T-cell (primary cell): ENCODE results near the gene ASCC1. TPM values are rescaled to one million over a fixed set of nuclear protein-coding genes. Genes with fewer than 3 reads are reported as not detected.
"Not testable (repeated sequence)": the region's sequence is repeated elsewhere in the genome, so short reads cannot be mapped to it uniquely, and the experiment has no call there.

Experiments
- ATAC-seq, 4 experiments: fragments of 200-7000 bp in 3 of 4; fragments of 150-1000 bp in 1 of 4; cut with Tn5 transposase; replicated peaks in 1 of 4; 1 replicate in 3 of 4; 2 replicates in 1 of 4; pipeline ENCODE4 v1.10.0; 2021; ENCODE audit warnings: moderate library complexity in 3 of 4, mild to moderate bottlenecking in 2 of 4, moderate number of reproducible peaks in 1 of 4
- CTCF ChIA-PET, 2 donors: fragments of 300-600 bp; sonication (Branson Sonifier 250); formaldehyde crosslinking; loops; one replicate each; lab custom pipeline; 2022; ENCODE audit warnings: antibody characterized with exemption in 2 of 2; lab: Charles Lee
- POLR2A ChIA-PET, 2 donors: fragments of 300-600 bp; sonication (Branson Sonifier 250); formaldehyde crosslinking; loops; one replicate each; lab custom pipeline; 2022; ENCODE audit warnings: antibody characterized with exemption in 2 of 2; lab: Charles Lee
- DNase-seq, 35 experiments: peaks; one replicate each; pipeline versions ENCODE4 v3.0.0 to v3.0.0-alpha.2; 2013 to 2023
- H3K27ac ChIP-seq: one replicate; pipeline ENCODE4 v1.5.1; 2013; ENCODE audit warnings: low read length
- H3K27me3 ChIP-seq, 2 experiments: replicated peaks in 1 of 2; 1 replicate in 1 of 2; 2 replicates in 1 of 2; pipeline versions ENCODE4 v1.6.1 to v1.7.0; 2013; ENCODE audit warnings: low read length in 1 of 2, mixed read lengths in 1 of 2; ENCODE audit not compliant: control insufficient read depth in 2 of 2, insufficient read depth in 2 of 2; ENCODE audit errors: extremely low read depth in 1 of 2
- H3K36me3 ChIP-seq, 2 donors: 1 replicate in 1 of 2; 2 replicates in 1 of 2; pipeline versions ENCODE4 v1.6.1 to v1.7.0; 2013; ENCODE audit warnings: low read length in 1 of 2; ENCODE audit not compliant: control insufficient read depth in 2 of 2, insufficient read depth in 1 of 2; ENCODE audit errors: extremely low read depth in 1 of 2
- H3K4me1 ChIP-seq, 2 experiments: 1 replicate in 1 of 2; 2 replicates in 1 of 2; pipeline versions ENCODE4 v1.6.1 to v1.7.0; 2013; ENCODE audit warnings: low read length in 2 of 2, mixed read lengths in 1 of 2; ENCODE audit not compliant: insufficient read depth in 2 of 2, control insufficient read depth in 1 of 2; ENCODE audit errors: extremely low read depth in 1 of 2
- H3K4me3 ChIP-seq, 2 donors: 1 replicate in 1 of 2; 2 replicates in 1 of 2; pipeline versions ENCODE4 v1.5.1 to v1.7.0; 2013; ENCODE audit warnings: mild to moderate bottlenecking in 2 of 2, low read length in 1 of 2, moderate library complexity in 1 of 2; ENCODE audit not compliant: control insufficient read depth in 1 of 2; ENCODE audit errors: extremely low read depth in 1 of 2
- H3K9me3 ChIP-seq: 2 replicates; pipeline ENCODE4 v1.7.0; 2013
- H3K27ac Mint-ChIP-seq, 2 donors: one replicate each; pipeline ENCODE4 v1.8.0; 2020 to 2021; ENCODE audit warnings: mild to moderate bottlenecking in 2 of 2, mixed read lengths in 2 of 2
- H3K27me3 Mint-ChIP-seq, 2 donors: one replicate each; pipeline ENCODE4 v1.8.0; 2021 to 2022; ENCODE audit warnings: mixed read lengths in 2 of 2
- H3K36me3 Mint-ChIP-seq: one replicate; pipeline ENCODE4 v1.8.0; 2021; ENCODE audit warnings: mixed read lengths
- H3K4me1 Mint-ChIP-seq, 3 donors: one replicate each; pipeline ENCODE4 v1.8.0; 2020 to 2022; ENCODE audit warnings: mixed read lengths in 3 of 3, mild to moderate bottlenecking in 1 of 3
- H3K4me3 Mint-ChIP-seq, 3 donors: one replicate each; pipeline ENCODE4 v1.8.0; 2020 to 2022; ENCODE audit warnings: mild to moderate bottlenecking in 3 of 3, mixed read lengths in 3 of 3, moderate library complexity in 3 of 3
- H3K9me3 Mint-ChIP-seq, 3 donors: one replicate each; pipeline ENCODE4 v1.8.0; 2020 to 2022; ENCODE audit warnings: mixed read lengths in 3 of 3
- WGBS: methylation state at CpG from one replicate; pipeline ENCODE4 v1.1.5; 2013; ENCODE audit warnings: missing lambda C conversion rate; ENCODE audit not compliant: insufficient coverage; 5-methylcytosine and 5-hydroxymethylcytosine counted together
- total RNA-seq, 35 experiments: library from RNA in 6 of 35; stranded (reverse) in 6 of 35; fragments of 120-200 nt in 1 of 35; gene quantifications; one replicate each; pipeline versions ENCODE4 v1.2.1 to v1.2.4 and lab custom pipeline; 2013 to 2026

Gene ASCC1
- total RNA-seq, 5 donors from 2014 or later (not counting 1 experiment from before 2014, with no cell fraction given), result 15.7 to 24.1 (median 21.7) TPM

GRCh38 chr10:72228318-72228751 is 12.3 kb upstream of the ASCC1 start:
- H3K27ac ChIP-seq, result peak overlapping the region; percentile 20
- no peaks in the 10 kb centered on the region for H3K27me3 Mint-ChIP-seq
- ATAC-seq (no peak), DNase-seq (no peak)
- H3K9me3 Mint-ChIP-seq, result no peaks in the 10 kb centered on the region
- CTCF ChIA-PET, result interaction anchor here (0.6 to 2.1 kb wide), 5 partner anchors 9 to 1142 kb away, joined by 3 to 9 read pairs (median 3); partner anchors contain the start of genes ANAPC16 (in 1 of the 2) and SPOCK2 (in 1 of the 2)
- H3K36me3 Mint-ChIP-seq, result peaks cover 15% of the 10 kb centered on the region
- H3K4me1 ChIP-seq, result peaks cover 16 to 19% of the 10 kb centered on the region in 2 experiments
- H3K4me3 Mint-ChIP-seq, result no peak overlapping the region
- POLR2A ChIA-PET, result interaction anchor here in 1 of 2 donors (0.7 kb wide), 1 partner anchor 126 kb away, joined by 6 read pairs; no protein-coding TSS in a partner anchor
- H3K27me3 ChIP-seq, result no peaks in the 10 kb centered on the region
- no peaks in the 10 kb centered on the region for H3K9me3 ChIP-seq
- no peak overlapping the region for H3K4me3 ChIP-seq
- H3K27ac Mint-ChIP-seq, result peak overlapping the region; percentile 46 to 48
- peaks cover 7 to 54% of the 10 kb centered on the region in 2 donors for H3K36me3 ChIP-seq
- no CpG with 5 or more reads among the region's 2 CpGs for WGBS
- H3K4me1 Mint-ChIP-seq, result peaks cover 51 to 57% (median 55%) of the 10 kb centered on the region in 3 donors

- H3K4me1 ChIP-seq, result peaks cover 19 to 24% of the 10 kb centered on the region in 2 experiments
- H3K36me3 ChIP-seq, result peaks cover 5 to 50% of the 10 kb centered on the region in 2 donors
- no peak overlapping the region for H3K4me3 ChIP-seq
- whole genome bisulfite sequencing, result 92% methylated on average over 4 of the region's 6 CpGs
- Mint-ChIP-seq H3K27ac (peak overlapping the region; percentile 10 to 48), H3K4me1 (peaks cover 55 to 58% (median 57%) of the 10 kb centered on the region in 3 donors), H3K36me3 (peaks cover 11% of the 10 kb centered on the region), H3K4me3 (no peak overlapping the region), H3K9me3 (no peaks in the 10 kb centered on the region), H3K27me3 (no peaks in the 10 kb centered on the region)
- POLR2A ChIA-PET, result no interaction called here
- CTCF ChIA-PET, result interaction anchor here in 1 of 2 donors (0.6 to 1.1 kb wide), 4 partner anchors 12 to 1143 kb away, joined by 3 to 4 read pairs (median 3); partner anchors contain the start of gene ANAPC16
- ATAC-seq (no peak), DNase-seq (no peak)
- no peaks in the 10 kb centered on the region for H3K27me3 ChIP-seq
- no peaks in the 10 kb centered on the region for H3K9me3 ChIP-seq
- H3K27ac ChIP-seq, result peak overlapping the region; percentile 20
Measured at GRCh38 chr10:72227826-72228225, 11.8 kb upstream of the ASCC1 start.

GRCh38 chr10:72226418-72227027 is 10.4 kb upstream of the ASCC1 start:
- POLR2A ChIA-PET, result no interaction called here
- peaks cover 4 to 47% of the 10 kb centered on the region in 2 donors for H3K36me3 ChIP-seq
- no peak overlapping the region for H3K27ac ChIP-seq
- H3K27me3 ChIP-seq, result no peaks in the 10 kb centered on the region
- H3K4me1 ChIP-seq, result peaks cover 19 to 27% of the 10 kb centered on the region in 2 experiments
- Mint-ChIP-seq H3K27ac (peak overlapping the region; percentile 52 to 78), H3K9me3 (no peaks in the 10 kb centered on the region), H3K4me1 (peaks cover 59 to 62% (median 60%) of the 10 kb centered on the region in 3 donors), H3K27me3 (no peaks in the 10 kb centered on the region), H3K4me3 (peak overlapping the region in 1 of 3 donors; percentile 19), H3K36me3 (peaks cover 12% of the 10 kb centered on the region)
- no peak for ATAC-seq
- H3K4me3 ChIP-seq, result no peak overlapping the region
- CTCF ChIA-PET, result interaction anchor here (0.6 to 1.1 kb wide), 5 partner anchors 10 to 99 kb away, joined by 3 to 5 read pairs (median 3); no protein-coding TSS in a partner anchor
- no peaks in the 10 kb centered on the region for H3K9me3 ChIP-seq
- WGBS, result 72% methylated on average over 4 of the region's 6 CpGs
- DNase-seq, result no peak

GRCh38 chr10:72224191-72224590 is 8.1 kb upstream of the ASCC1 start:
- Mint-ChIP-seq H3K4me3 (peak overlapping the region in 1 of 3 donors; percentile 55), H3K36me3 (peaks cover 12% of the 10 kb centered on the region), H3K4me1 (peaks cover 53 to 62% (median 56%) of the 10 kb centered on the region in 3 donors), H3K27ac (peak overlapping the region; percentile 46 to 62)
- not testable (repeated sequence) for ATAC-seq, H3K27ac ChIP-seq, H3K9me3 ChIP-seq, DNase-seq, H3K27me3 ChIP-seq, H3K4me3 ChIP-seq, H3K9me3 Mint-ChIP-seq, H3K27me3 Mint-ChIP-seq
- H3K36me3 ChIP-seq, result peaks cover 4 to 42% of the 10 kb centered on the region in 2 donors
- CTCF ChIA-PET, result interaction anchor here (0.5 to 1.2 kb wide), 7 partner anchors 8 to 782 kb away, joined by 3 to 7 read pairs (median 4); no protein-coding TSS in a partner anchor
- WGBS, result 100% methylated on average over 3 of the region's 6 CpGs
- POLR2A ChIA-PET, result interaction anchor here (0.5 to 0.7 kb wide), 4 partner anchors 14 to 114 kb away, joined by 5 to 10 read pairs (median 6); no protein-coding TSS in a partner anchor
- peaks cover 21 to 40% of the 10 kb centered on the region in 2 experiments for H3K4me1 ChIP-seq

- Mint-ChIP-seq H3K9me3 (no peaks in the 10 kb centered on the region), H3K4me1 (peaks cover 54 to 64% (median 56%) of the 10 kb centered on the region in 3 donors), H3K4me3 (peak overlapping the region in 1 of 3 donors; percentile 55), H3K27ac (peak overlapping the region in 1 of 2 donors; percentile 62), H3K36me3 (peaks cover 12% of the 10 kb centered on the region), H3K27me3 (no peaks in the 10 kb centered on the region)
- WGBS, result no CpG with 5 or more reads among the region's 1 CpG
- ATAC-seq, result no peak
- ChIA-PET POLR2A (interaction anchor here (0.5 to 0.6 kb wide), 3 partner anchors 17 to 114 kb away, joined by 5 to 6 read pairs (median 5); no protein-coding TSS in a partner anchor), CTCF (interaction anchor here (0.5 to 1.2 kb wide), 6 partner anchors 25 to 783 kb away, joined by 3 to 5 read pairs (median 4); no protein-coding TSS in a partner anchor)
- no peak overlapping the region for H3K27ac ChIP-seq
- peaks cover 25 to 43% of the 10 kb centered on the region in 2 experiments for H3K4me1 ChIP-seq
- no peaks in the 10 kb centered on the region for H3K9me3 ChIP-seq
- H3K27me3 ChIP-seq, result no peaks in the 10 kb centered on the region
- H3K4me3 ChIP-seq, result no peak overlapping the region
- peaks cover 4 to 42% of the 10 kb centered on the region in 2 donors for H3K36me3 ChIP-seq
- no peak for DNase-seq
Measured at GRCh38 chr10:72223743-72224101, 7.6 kb upstream of the ASCC1 start.

- Histone ChIP-seq H3K4me1 (peaks cover 34 to 46% of the 10 kb centered on the region in 2 experiments), H3K27me3 (no peaks in the 10 kb centered on the region), H3K27ac (no peak overlapping the region), H3K36me3 (peaks cover 4 to 33% of the 10 kb centered on the region in 2 donors), H3K4me3 (no peak overlapping the region), H3K9me3 (no peaks in the 10 kb centered on the region)
- 100% methylated on average over 1 of the region's 1 CpG for WGBS
- peaks cover 14% of the 10 kb centered on the region for H3K36me3 Mint-ChIP-seq
- peaks cover 43 to 64% (median 53%) of the 10 kb centered on the region in 3 donors for H3K4me1 Mint-ChIP-seq
- ATAC-seq (no peak), DNase-seq (no peak)
- CTCF ChIA-PET, result interaction anchor here (0.6 to 2.1 kb wide), 11 partner anchors 11 to 535 kb away, joined by 3 to 10 read pairs (median 4); no protein-coding TSS in a partner anchor
- POLR2A ChIA-PET, result interaction anchor here (0.5 to 0.7 kb wide), 9 partner anchors 11 to 1989 kb away, joined by 3 to 10 read pairs (median 5); no protein-coding TSS in a partner anchor
- no peak overlapping the region for H3K27ac Mint-ChIP-seq
- no peaks in the 10 kb centered on the region for H3K9me3 Mint-ChIP-seq
- no peaks in the 10 kb centered on the region for H3K27me3 Mint-ChIP-seq
- H3K4me3 Mint-ChIP-seq, result no peak overlapping the region
Measured at GRCh38 chr10:72221278-72221677, 5.2 kb upstream of the ASCC1 start.
